ENCODE data around the gene CFAP97D2. TPM values are rescaled to one million over a fixed set of nuclear protein-coding genes. Genes with fewer than 3 reads are reported as not detected.
"Not testable (repeated sequence)": the region's sequence is repeated elsewhere in the genome, so short reads cannot be mapped to it uniquely, and the experiment has no call there.

CFAP97D2 gene
- total RNA-seq, 1 donor = not detected

GRCh38 chr13:114167426-114167825 lies 11.6 kb upstream of the CFAP97D2 start:
- no peak for TF ChIP-seq CTCF (IDR thresholded peaks at IDR 0.05; ENCODE audit: insufficient read depth, low read length)
- no peak for DNase-seq (ENCODE audit: low read depth)
- no peak overlapping the region for H3K4me3 ChIP-seq (ENCODE audit: low read depth, low read length)

- no peak overlapping the region for H3K4me3 ChIP-seq (ENCODE audit: low read depth, low read length)
- no peak for DNase-seq (ENCODE audit: low read depth)
- no peak for TF ChIP-seq CTCF (IDR thresholded peaks at IDR 0.05; ENCODE audit: insufficient read depth, low read length)
Observed at GRCh38 chr13:114167885-114168284, 11.2 kb upstream of the CFAP97D2 start.

- no peak for TF ChIP-seq CTCF (IDR thresholded peaks at IDR 0.05; ENCODE audit: insufficient read depth, low read length)
- no peak for DNase-seq (ENCODE audit: low read depth)
- H3K4me3 ChIP-seq (ENCODE audit: low read depth, low read length) = no peak overlapping the region
Observed at GRCh38 chr13:114173272-114173671, 5.8 kb upstream of the CFAP97D2 start.

- DNase-seq (ENCODE audit: low read depth) = peak; percentile 15
- H3K4me3 ChIP-seq (ENCODE audit: low read depth, low read length) = no peak overlapping the region
- TF ChIP-seq CTCF (IDR thresholded peaks at IDR 0.05; ENCODE audit: insufficient read depth, low read length) = no peak
Observed at GRCh38 chr13:114173745-114174144, 5.3 kb upstream of the CFAP97D2 start.

- no peak for TF ChIP-seq CTCF (IDR thresholded peaks at IDR 0.05; ENCODE audit: insufficient read depth, low read length)
- no peak overlapping the region for H3K4me3 ChIP-seq (ENCODE audit: low read depth, low read length)
- DNase-seq (ENCODE audit: low read depth) = peak; percentile 57
Observed at GRCh38 chr13:114174529-114174961, 4.5 kb upstream of the CFAP97D2 start.

- DNase-seq (ENCODE audit: low read depth); H3K4me3 ChIP-seq (ENCODE audit: low read depth, low read length): not testable (repeated sequence)
Observed at GRCh38 chr13:114176359-114176902, 2.6 kb upstream of the CFAP97D2 start.

- H3K4me3 ChIP-seq (ENCODE audit: low read depth, low read length) = no peak overlapping the region
- no peak for TF ChIP-seq CTCF (IDR thresholded peaks at IDR 0.05; ENCODE audit: insufficient read depth, low read length)
- DNase-seq (ENCODE audit: low read depth) = no peak
Observed at GRCh38 chr13:114177245-114178010, 1.6 kb upstream of the CFAP97D2 start.

All from fibroblast of the aortic adventitia (primary cell).